NT2/D1 (cell line): ENCODE data around the gene FBXL13.
"Not testable (repeated sequence)": the region's sequence is repeated elsewhere in the genome, so short reads cannot be mapped to it uniquely, and the experiment has no call there.

Source experiments
- SUZ12 ChIP-seq: IDR thresholded peaks from 2 replicates; pipeline ENCODE4 v1.6.1; 2011; ENCODE audit not compliant: insufficient read length, insufficient read depth; ENCODE audit errors: extremely low read depth
- YY1 ChIP-seq: IDR thresholded peaks from 2 replicates; pipeline ENCODE4 v1.6.1; 2011; ENCODE audit not compliant: insufficient read length, insufficient read depth
- ZNF274 ChIP-seq: IDR thresholded peaks from 2 replicates; pipeline ENCODE4 v1.6.1; 2011; ENCODE audit warnings: mild to moderate bottlenecking, low read depth, low read length

DNA sequence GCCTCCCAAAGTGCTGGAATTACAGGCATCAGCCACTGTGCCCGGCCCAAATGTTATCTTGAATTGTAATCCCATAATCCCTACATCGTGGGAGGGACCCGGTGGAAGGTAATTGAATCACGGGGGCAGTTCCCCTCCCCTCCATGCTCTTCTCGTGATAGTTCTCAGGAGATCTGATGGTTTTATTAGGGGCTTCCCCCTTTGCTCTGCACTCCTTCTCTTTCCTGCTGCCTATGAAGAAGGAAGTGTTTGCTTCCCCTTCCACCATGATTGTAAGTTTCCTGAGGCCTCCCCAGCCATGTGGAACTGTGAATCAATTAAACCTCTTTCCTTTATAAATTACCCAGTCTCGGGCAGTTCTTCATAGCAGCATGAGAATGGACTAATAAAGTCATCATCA is 3.6 kb upstream of the FBXL13 start:
- TF ChIP-seq YY1, ZNF274, SUZ12: not testable (repeated sequence)
